ENCODE measurements around the gene EXOC3L4.

DNA sequence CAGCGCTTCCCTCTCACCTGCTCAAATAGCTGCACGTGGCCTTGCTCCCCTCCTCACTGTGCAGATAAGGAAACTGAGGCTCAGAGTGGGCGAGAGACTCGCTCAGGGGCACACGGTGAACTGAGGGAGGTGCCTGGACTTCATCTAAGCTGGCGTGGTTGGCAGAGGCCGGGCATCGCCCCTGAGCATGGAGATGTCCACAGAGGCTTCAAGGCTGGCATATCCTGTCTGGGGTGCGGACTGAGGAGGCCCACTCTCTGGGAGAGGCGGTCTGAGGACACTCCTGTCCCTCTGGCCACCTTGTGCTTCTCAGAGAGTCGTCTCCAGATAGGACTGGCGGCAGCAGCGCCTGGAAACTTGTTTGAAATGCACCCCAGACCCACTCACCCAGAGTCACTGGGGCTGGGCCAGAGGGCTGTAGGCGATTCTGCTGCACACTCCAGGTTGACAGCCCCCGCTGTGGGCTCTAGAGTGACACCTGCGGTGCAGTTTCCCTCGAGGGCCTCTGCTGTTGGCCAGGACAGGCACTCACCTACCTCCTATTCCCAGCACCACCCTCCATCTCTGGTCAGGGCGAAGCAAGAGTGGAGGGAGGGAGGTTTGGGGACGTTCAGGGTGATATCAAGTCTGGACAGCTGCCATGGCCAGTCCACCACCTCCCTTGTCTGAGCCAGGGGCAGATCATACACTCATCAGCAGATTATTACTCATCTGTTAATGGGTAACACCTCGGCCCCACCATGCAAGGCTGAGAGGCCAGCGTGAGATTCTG, 21.7 kb upstream of the EXOC3L4 start:
- TF ChIP-seq, protein P1, sequence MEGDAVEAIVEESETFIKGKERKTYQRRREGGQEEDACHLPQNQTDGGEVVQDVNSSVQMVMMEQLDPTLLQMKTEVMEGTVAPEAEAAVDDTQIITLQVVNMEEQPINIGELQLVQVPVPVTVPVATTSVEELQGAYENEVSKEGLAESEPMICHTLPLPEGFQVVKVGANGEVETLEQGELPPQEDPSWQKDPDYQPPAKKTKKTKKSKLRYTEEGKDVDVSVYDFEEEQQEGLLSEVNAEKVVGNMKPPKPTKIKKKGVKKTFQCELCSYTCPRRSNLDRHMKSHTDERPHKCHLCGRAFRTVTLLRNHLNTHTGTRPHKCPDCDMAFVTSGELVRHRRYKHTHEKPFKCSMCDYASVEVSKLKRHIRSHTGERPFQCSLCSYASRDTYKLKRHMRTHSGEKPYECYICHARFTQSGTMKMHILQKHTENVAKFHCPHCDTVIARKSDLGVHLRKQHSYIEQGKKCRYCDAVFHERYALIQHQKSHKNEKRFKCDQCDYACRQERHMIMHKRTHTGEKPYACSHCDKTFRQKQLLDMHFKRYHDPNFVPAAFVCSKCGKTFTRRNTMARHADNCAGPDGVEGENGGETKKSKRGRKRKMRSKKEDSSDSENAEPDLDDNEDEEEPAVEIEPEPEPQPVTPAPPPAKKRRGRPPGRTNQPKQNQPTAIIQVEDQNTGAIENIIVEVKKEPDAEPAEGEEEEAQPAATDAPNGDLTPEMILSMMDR (IDR thresholded peaks at IDR 0.05; ENCODE audit: low read depth, low read length, missing input control): no peak
- TF ChIP-seq GABPA (IDR thresholded peaks at IDR 0.05 in 1 of 2, conservative IDR thresholded peaks at IDR 0.05 in 1 of 2): no peak
- TF ChIP-seq, protein P2, sequence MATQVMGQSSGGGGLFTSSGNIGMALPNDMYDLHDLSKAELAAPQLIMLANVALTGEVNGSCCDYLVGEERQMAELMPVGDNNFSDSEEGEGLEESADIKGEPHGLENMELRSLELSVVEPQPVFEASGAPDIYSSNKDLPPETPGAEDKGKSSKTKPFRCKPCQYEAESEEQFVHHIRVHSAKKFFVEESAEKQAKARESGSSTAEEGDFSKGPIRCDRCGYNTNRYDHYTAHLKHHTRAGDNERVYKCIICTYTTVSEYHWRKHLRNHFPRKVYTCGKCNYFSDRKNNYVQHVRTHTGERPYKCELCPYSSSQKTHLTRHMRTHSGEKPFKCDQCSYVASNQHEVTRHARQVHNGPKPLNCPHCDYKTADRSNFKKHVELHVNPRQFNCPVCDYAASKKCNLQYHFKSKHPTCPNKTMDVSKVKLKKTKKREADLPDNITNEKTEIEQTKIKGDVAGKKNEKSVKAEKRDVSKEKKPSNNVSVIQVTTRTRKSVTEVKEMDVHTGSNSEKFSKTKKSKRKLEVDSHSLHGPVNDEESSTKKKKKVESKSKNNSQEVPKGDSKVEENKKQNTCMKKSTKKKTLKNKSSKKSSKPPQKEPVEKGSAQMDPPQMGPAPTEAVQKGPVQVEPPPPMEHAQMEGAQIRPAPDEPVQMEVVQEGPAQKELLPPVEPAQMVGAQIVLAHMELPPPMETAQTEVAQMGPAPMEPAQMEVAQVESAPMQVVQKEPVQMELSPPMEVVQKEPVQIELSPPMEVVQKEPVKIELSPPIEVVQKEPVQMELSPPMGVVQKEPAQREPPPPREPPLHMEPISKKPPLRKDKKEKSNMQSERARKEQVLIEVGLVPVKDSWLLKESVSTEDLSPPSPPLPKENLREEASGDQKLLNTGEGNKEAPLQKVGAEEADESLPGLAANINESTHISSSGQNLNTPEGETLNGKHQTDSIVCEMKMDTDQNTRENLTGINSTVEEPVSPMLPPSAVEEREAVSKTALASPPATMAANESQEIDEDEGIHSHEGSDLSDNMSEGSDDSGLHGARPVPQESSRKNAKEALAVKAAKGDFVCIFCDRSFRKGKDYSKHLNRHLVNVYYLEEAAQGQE (IDR thresholded peaks at IDR 0.05): no peak
- TF ChIP-seq, protein P3, sequence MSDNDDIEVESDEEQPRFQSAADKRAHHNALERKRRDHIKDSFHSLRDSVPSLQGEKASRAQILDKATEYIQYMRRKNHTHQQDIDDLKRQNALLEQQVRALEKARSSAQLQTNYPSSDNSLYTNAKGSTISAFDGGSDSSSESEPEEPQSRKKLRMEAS (IDR thresholded peaks at IDR 0.05): no peak
- TF ChIP-seq RXRA (IDR thresholded peaks at IDR 0.05): no peak
- TF ChIP-seq TAF1 (conservative IDR thresholded peaks at IDR 0.05): no peak
- no peak for TF ChIP-seq YY1 (IDR thresholded peaks at IDR 0.05)
- TF ChIP-seq, protein P4, sequence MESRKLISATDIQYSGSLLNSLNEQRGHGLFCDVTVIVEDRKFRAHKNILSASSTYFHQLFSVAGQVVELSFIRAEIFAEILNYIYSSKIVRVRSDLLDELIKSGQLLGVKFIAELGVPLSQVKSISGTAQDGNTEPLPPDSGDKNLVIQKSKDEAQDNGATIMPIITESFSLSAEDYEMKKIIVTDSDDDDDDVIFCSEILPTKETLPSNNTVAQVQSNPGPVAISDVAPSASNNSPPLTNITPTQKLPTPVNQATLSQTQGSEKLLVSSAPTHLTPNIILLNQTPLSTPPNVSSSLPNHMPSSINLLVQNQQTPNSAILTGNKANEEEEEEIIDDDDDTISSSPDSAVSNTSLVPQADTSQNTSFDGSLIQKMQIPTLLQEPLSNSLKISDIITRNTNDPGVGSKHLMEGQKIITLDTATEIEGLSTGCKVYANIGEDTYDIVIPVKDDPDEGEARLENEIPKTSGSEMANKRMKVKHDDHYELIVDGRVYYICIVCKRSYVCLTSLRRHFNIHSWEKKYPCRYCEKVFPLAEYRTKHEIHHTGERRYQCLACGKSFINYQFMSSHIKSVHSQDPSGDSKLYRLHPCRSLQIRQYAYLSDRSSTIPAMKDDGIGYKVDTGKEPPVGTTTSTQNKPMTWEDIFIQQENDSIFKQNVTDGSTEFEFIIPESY (IDR thresholded peaks at IDR 0.05): no peak
- no peak for TF ChIP-seq FOXA1 (IDR thresholded peaks at IDR 0.05)
- TF ChIP-seq HNF4A (conservative IDR thresholded peaks at IDR 0.05): no peak
- TF ChIP-seq EGR1 (IDR thresholded peaks at IDR 0.05; ENCODE audit: low read depth in 2 of 2): no peak
- peak in 1 of 2 donors; percentile 14 for TF ChIP-seq RAD21 (IDR thresholded peaks at IDR 0.05)

Measured in liver (tissue), 3 donors.